ENCODE results near the gene PRPSAP1. TPM values are rescaled to one million over a fixed set of nuclear protein-coding genes. Genes with fewer than 3 reads are reported as not detected.
A peak's percentile ranks its signal among the peaks of the same experiment; 100 is the strongest.

Gene PRPSAP1
- total and polyA plus RNA-seq, 2 of the 8 experiments (the other 6 are each of a cell fraction or from before 2014, with no cell fraction given): 32.0 to 54.2 TPM

DNA sequence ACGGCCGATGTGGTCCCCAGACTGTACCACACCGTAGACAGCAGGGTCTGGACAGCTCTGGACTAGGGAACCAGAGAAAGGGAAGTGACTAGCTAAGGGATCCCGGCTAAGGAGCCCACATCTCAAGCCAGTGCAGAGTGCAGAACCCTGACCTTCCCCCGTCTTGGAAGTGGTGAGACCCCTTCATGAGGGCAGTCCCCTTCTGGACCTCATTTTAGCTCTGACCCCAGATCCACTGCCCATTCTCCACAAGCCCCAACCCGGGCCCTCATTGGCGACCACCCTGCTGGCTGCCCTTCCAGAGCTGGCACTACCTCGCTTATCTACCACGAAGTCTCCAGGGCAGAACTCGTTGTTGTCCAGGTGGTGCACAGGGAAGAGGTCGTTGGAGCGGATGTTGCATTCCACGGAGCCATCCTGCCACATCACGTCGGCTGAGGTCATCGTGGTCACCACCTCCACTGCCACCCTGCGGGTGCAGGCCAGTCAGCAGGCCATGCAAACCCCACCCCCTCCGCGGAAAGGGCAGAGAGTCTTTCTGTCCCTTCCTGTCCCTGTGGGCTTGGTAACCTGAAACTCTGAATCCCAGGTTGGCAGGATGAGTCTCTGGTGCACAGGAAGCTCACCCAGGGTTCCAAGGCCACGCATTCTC lies 44.9 kb upstream of the PRPSAP1 start:
- no peak for DNase-seq (ENCODE audit: low read depth in 1 of 2, low spot score in 2 of 2)
- Histone ChIP-seq H2BK20ac (ENCODE audit: low read length) (no peak overlapping the region), H3K79me2 (ENCODE audit: control insufficient read depth in 1 of 2, insufficient read depth in 2 of 2, low read length in 2 of 2) (no peaks in the 10 kb centered on the region), H3K9ac (replicated peaks in 1 of 4; ENCODE audit: extremely low read depth in 1 of 4, low read depth in 3 of 4, low read length in 3 of 4) (no peak overlapping the region), H3K23me2 (ENCODE audit: low read depth, low read length) (no peaks in the 10 kb centered on the region), H3K27ac (ENCODE audit: low read depth, low read length) (no peak overlapping the region), H2BK15ac (ENCODE audit: low read length) (no peak overlapping the region), H3K56ac (replicated peaks; ENCODE audit: insufficient read length, low read depth, low read length) (no peak overlapping the region), H2BK120ac (replicated peaks; ENCODE audit: low read depth, low read length) (no peak overlapping the region), H2BK5ac (ENCODE audit: low read depth, low read length) (0 out of 2 replicates have a peak overlapping the region, but pooled peaks have one; percentile 5), H2AFZ (ENCODE audit: low read length) (no peak overlapping the region), H3K27me3 (replicated peaks in 1 of 4; ENCODE audit: control insufficient read depth in 3 of 4, extremely low read depth in 1 of 4, insufficient read depth in 3 of 4, low read length in 3 of 4) (no peaks in the 10 kb centered on the region), H2BK12ac (ENCODE audit: low read depth, low read length) (no peak overlapping the region), H3K4me1 (replicated peaks in 1 of 4; ENCODE audit: control insufficient read depth in 3 of 4, insufficient read depth in 4 of 4, low read length in 3 of 4) (no peaks in the 10 kb centered on the region), H3K4me3 (ENCODE audit: extremely low read depth in 1 of 4, insufficient read depth in 2 of 4, low read depth in 3 of 4, low read length in 4 of 4) (no peak overlapping the region), H4K91ac (replicated peaks; ENCODE audit: insufficient read length, low read length) (no peak overlapping the region), H3K79me1 (ENCODE audit: low read depth, low read length) (no peaks in the 10 kb centered on the region; the same call in 1 of the 2 replicates), H4K5ac (ENCODE audit: insufficient read length, low read depth, low read length) (no peak overlapping the region), H3K4me2 (ENCODE audit: insufficient read depth in 1 of 2, low read depth in 2 of 2, low read length in 2 of 2) (no peak overlapping the region), H3K9me3 (ENCODE audit: insufficient read depth in 2 of 2, low read depth in 1 of 2, low read length in 1 of 2) (no peaks in the 10 kb centered on the region), H3K36me3 (ENCODE audit: control insufficient read depth in 2 of 4, insufficient read depth in 4 of 4, low read length in 3 of 4) (peaks cover 40 to 76% (median 68%) of the 10 kb centered on the region in 4 experiments), H4K8ac (ENCODE audit: extremely low read depth, insufficient read depth, low read length) (peak overlapping the region; percentile 57), H2AK5ac (ENCODE audit: low read depth, low read length) (no peak overlapping the region), H4K20me1 (replicated peaks in 1 of 2; ENCODE audit: control insufficient read depth in 1 of 2, insufficient read depth in 2 of 2, low read length in 2 of 2) (peaks cover 8 to 11% of the 10 kb centered on the region in 2 experiments), H3K23ac (ENCODE audit: insufficient read length) (no peak overlapping the region), H3K18ac (ENCODE audit: extremely low read depth, low read length) (no peak overlapping the region), H3K4ac (replicated peaks; ENCODE audit: insufficient read length, low read depth, low read length) (no peak overlapping the region), H3K14ac (ENCODE audit: insufficient read length) (no peak overlapping the region)
- no peak for FAIRE-seq
- 88% methylated on average over 20 of the region's 20 CpGs; no CpG with 5 or more reads in 1 of the 2 experiments for WGBS, 2 experiments (ENCODE audit: extremely low coverage in 1 of 2, insufficient coverage in 1 of 2, insufficient read length in 1 of 2, insufficient replicate concordance in 2 of 2, low coverage in 1 of 2, low lambda C conversion rate in 2 of 2, missing lambda C conversion rate in 1 of 2)
- ChIA-PET CTCF (ENCODE audit: partially characterized antibody) (interaction anchor here (0.6 to 28.1 kb wide), 41 partner anchors 7 to 367 kb away, joined by 3 to 635 read pairs (median 7); partner anchors contain the start of genes AANAT, PRPSAP1, QRICH2 and RHBDF2), POLR2A (ENCODE audit: partially characterized antibody) (interaction anchor here (0.7 to 1.2 kb wide), 2 partner anchors 11 to 12 kb away, joined by 3 read pairs; no protein-coding TSS in a partner anchor)
- TF ChIP-seq PHF8 (conservative IDR thresholded peaks at IDR 0.05; ENCODE audit: low read depth, low read length) (no peak), CHD1 (IDR thresholded peaks at IDR 0.05; ENCODE audit: low read depth, low read length) (no peak), POLR2AphosphoS5 (IDR thresholded peaks at IDR 0.05; ENCODE audit: low read depth, low read length) (no peak; the same call in 1 of the 2 replicates), ZNF274 (IDR thresholded peaks at IDR 0.05; ENCODE audit: borderline replicate concordance, extremely low read depth, low read length) (no peak), RAD21 (IDR thresholded peaks at IDR 0.05 in 1 of 2, conservative IDR thresholded peaks at IDR 0.05 in 1 of 2; ENCODE audit: low read depth in 2 of 2, low read length in 2 of 2) (no peak)
- TF ChIP-seq, protein P1, sequence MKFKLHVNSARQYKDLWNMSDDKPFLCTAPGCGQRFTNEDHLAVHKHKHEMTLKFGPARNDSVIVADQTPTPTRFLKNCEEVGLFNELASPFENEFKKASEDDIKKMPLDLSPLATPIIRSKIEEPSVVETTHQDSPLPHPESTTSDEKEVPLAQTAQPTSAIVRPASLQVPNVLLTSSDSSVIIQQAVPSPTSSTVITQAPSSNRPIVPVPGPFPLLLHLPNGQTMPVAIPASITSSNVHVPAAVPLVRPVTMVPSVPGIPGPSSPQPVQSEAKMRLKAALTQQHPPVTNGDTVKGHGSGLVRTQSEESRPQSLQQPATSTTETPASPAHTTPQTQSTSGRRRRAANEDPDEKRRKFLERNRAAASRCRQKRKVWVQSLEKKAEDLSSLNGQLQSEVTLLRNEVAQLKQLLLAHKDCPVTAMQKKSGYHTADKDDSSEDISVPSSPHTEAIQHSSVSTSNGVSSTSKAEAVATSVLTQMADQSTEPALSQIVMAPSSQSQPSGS (IDR thresholded peaks at IDR 0.05; ENCODE audit: low read length): no peak
